Activated naive CD4-positive, alpha-beta T cell treated with anti-CD3 and anti-CD28 coated beads, Interleukin-2, amount 10 ng/mL, durations not matched to agents 7 days and 5 days (primary cell): ENCODE data around the gene FGD4.

ENCODE experiments used
- CTCF ChIA-PET: fragments of 350-600 bp; sonication (Branson Sonifier 250); formaldehyde crosslinking; loops from one replicate; lab custom pipeline; 2021; ENCODE audit warnings: antibody characterized with exemption; lab: Charles Lee
- DNase-seq: peaks from one replicate; pipeline ENCODE4 v3.0.0-alpha.2; 2020
- H3K27ac Mint-ChIP-seq: one replicate; pipeline ENCODE4 v1.8.0; 2021; ENCODE audit warnings: mild to moderate bottlenecking, moderate library complexity, mixed read lengths
- H3K27me3 Mint-ChIP-seq: one replicate; pipeline ENCODE4 v1.8.0; 2021; ENCODE audit warnings: mild to moderate bottlenecking, mixed read lengths
- H3K36me3 Mint-ChIP-seq: one replicate; pipeline ENCODE4 v1.8.0; 2021; ENCODE audit warnings: mixed read lengths
- H3K4me1 Mint-ChIP-seq: one replicate; pipeline ENCODE4 v1.8.0; 2021; ENCODE audit warnings: mixed read lengths
- H3K4me3 Mint-ChIP-seq: one replicate; pipeline ENCODE4 v1.8.0; 2021; ENCODE audit warnings: mild to moderate bottlenecking, moderate library complexity, mixed read lengths
- H3K9me3 Mint-ChIP-seq: one replicate; pipeline ENCODE4 v1.8.0; 2021; ENCODE audit warnings: mixed read lengths

The FGD4 gene

DNA sequence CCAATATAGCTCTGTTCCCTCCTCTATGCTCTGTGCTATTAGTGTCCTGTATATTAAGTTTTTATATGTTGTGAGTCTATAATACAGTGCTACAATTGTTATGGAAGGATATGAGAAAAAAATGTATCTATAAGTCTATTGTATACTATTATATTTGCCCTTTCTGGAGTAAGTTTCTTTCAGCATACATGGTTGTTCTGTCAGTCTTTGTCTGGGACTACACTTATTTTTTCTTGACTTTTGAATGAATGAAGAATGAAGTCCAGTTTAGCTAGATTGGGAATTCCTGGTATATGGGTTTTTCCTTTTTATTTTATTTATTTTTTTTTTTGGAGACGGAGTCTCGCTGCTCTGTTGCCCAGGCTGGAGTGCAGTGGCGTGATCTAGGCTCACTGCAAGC, 203.7 kb downstream of the FGD4 start:
- H3K27me3 Mint-ChIP-seq: no peaks in the 10 kb centered on the region
- H3K9me3 Mint-ChIP-seq: no peaks in the 10 kb centered on the region
- H3K27ac Mint-ChIP-seq: no peak overlapping the region
- no peak overlapping the region for H3K4me3 Mint-ChIP-seq
- no peak for DNase-seq
- H3K4me1 Mint-ChIP-seq: peaks cover 21% of the 10 kb centered on the region
- CTCF ChIA-PET: interaction anchor here (0.9 to 1.0 kb wide), 2 partner anchors 54 to 152 kb away, joined by 3 read pairs; partner anchors contain the start of gene YARS2
- no peaks in the 10 kb centered on the region for H3K36me3 Mint-ChIP-seq

DNA sequence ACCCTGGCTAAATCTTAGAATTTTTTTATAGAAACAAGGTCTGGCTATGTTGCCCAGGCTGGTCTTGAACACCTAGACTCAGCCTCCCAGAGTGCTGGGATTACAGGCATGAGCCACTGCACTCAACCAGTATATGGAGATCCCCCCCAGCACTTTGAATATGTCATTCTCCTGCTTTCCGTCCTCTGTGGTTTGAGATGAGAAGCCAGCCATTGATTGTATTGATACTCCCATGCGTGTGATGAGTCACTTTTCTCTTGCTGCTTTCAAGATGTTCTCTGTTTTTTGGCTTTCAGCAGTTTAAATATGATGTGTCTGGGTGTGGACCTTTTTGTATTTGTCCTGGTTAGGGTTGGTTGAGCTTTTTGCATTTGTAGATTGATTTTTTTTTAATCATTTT, 204.5 kb downstream of the FGD4 start:
- Mint-ChIP-seq H3K27ac (peak overlapping the region; percentile 74), H3K4me1 (peaks cover 21% of the 10 kb centered on the region), H3K36me3 (no peaks in the 10 kb centered on the region), H3K9me3 (no peaks in the 10 kb centered on the region), H3K4me3 (no peak overlapping the region), H3K27me3 (no peaks in the 10 kb centered on the region)
- DNase-seq: peak; percentile 46
- CTCF ChIA-PET: interaction anchor here (0.9 to 1.0 kb wide), 2 partner anchors 54 to 615 kb away, joined by 3 read pairs; no protein-coding TSS in a partner anchor

DNA sequence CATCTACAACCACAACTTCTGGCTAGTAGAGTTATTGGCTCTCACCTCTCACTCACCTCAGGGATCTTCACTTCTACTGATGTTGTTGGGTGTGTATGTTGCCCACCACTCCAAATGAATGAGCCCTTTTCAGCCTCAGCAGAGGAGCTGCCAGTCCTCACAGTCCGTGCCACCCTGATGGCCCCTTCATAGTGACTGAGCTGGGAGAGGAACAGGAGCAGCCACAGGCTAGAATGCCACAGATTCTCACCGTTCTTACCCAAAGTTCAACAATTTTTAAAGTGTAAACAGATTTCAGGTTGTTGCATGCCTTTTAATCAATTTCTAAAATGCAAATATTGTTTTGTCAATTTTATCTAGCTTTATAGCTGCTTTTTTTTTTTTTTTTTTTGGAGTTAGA, 205.2 kb downstream of the FGD4 start:
- H3K36me3 Mint-ChIP-seq: no peaks in the 10 kb centered on the region
- no peaks in the 10 kb centered on the region for H3K9me3 Mint-ChIP-seq
- peaks cover 1% of the 10 kb centered on the region for H3K27me3 Mint-ChIP-seq
- H3K27ac Mint-ChIP-seq: peak overlapping the region; percentile 74
- no peak for DNase-seq
- H3K4me3 Mint-ChIP-seq: no peak overlapping the region
- peaks cover 21% of the 10 kb centered on the region for H3K4me1 Mint-ChIP-seq
- CTCF ChIA-PET: interaction anchor here (0.8 to 0.9 kb wide), 3 partner anchors 53 to 615 kb away, joined by 3 to 4 read pairs (median 3); no protein-coding TSS in a partner anchor

DNA sequence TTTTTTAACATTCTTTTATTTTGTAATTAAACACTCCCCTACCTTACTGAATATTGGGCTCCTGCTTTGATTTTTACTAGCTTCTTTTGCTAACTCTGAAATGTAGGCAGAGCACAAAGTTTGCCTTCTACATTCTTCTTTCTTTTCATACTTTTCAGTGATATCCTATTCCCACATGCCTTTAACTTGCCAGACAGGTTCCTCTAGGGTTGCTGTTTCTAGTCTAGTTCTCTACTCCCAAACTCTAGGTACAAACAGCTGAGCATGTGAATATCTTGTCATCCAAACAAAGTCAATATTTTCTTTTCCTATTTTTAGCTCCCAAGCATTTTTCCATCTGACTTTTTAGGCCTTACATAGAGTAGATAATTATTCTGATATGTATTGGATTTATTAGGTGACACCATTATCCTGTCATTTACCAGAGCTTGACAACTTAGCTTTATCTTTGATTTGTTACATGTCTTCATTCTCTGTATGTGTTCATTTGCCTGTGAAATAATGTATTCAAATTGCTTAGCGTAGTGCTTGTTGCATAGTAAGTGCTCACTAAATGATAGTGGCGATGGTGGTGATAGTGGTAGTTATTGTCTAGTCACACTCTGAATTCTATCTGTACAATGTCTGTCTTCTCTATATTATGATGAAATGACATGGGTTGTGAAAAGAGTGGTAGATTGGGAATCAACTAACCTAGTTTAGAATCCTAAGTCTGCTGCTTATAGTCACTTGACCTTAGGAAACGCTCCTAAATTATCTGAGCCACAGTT, 206.2 kb downstream of the FGD4 start:
- H3K4me3 Mint-ChIP-seq: no peak overlapping the region
- DNase-seq: no peak
- H3K9me3 Mint-ChIP-seq: no peaks in the 10 kb centered on the region
- no peak overlapping the region for H3K27ac Mint-ChIP-seq
- peaks cover 4% of the 10 kb centered on the region for H3K27me3 Mint-ChIP-seq
- CTCF ChIA-PET: interaction anchor here (0.9 kb wide), 2 partner anchors 52 to 54 kb away, joined by 3 to 4 read pairs; no protein-coding TSS in a partner anchor
- no peaks in the 10 kb centered on the region for H3K36me3 Mint-ChIP-seq
- H3K4me1 Mint-ChIP-seq: peaks cover 21% of the 10 kb centered on the region

DNA sequence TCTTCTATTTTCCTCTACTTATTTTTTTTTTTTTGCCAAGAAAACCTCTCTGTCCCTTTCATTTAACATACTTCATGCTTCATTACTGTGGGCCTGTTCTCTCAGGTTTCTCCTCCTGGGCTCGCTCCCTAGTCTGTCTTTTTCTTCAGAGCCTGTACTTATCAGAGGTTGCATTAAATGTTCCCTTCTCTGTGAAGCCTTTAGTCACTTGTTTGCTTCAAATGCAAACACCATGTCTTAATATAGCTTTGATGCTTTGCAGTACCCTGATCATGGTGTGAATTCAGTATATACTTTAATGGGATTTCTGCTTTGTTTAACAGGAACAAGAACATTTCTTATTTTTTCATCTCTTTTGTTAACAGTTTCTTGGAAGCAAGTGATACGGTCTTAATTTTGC, 207.1 kb downstream of the FGD4 start:
- Mint-ChIP-seq H3K27me3 (peaks cover 7% of the 10 kb centered on the region), H3K4me1 (peaks cover 21% of the 10 kb centered on the region), H3K36me3 (no peaks in the 10 kb centered on the region), H3K4me3 (no peak overlapping the region), H3K9me3 (no peaks in the 10 kb centered on the region), H3K27ac (no peak overlapping the region)
- no peak for DNase-seq
- CTCF ChIA-PET: interaction anchor here (0.9 kb wide), 1 partner anchor 53 kb away, joined by 3 read pairs; no protein-coding TSS in a partner anchor

DNA sequence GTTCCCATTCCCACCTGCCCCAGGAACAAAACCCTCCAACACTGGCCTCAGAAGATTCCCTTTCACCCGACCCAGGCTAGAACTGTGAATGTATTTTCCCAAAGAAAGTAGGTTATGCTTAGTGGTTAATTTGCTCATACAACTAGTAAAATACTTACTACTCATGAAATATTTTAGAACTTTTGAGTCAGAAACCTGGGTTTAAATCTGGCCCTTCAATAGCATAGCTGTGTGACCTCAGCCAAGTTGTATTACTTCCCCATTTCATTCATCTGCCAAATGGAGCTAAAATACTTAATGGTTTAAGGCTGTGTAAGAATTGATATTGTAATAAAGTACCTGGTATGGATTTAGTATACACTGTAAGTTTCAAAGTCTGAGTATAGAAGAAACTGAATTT, 210.6 kb downstream of the FGD4 start:
- no peaks in the 10 kb centered on the region for H3K9me3 Mint-ChIP-seq
- no peak overlapping the region for H3K27ac Mint-ChIP-seq
- H3K36me3 Mint-ChIP-seq: no peaks in the 10 kb centered on the region
- H3K4me1 Mint-ChIP-seq: peaks cover 3% of the 10 kb centered on the region
- DNase-seq: no peak
- H3K4me3 Mint-ChIP-seq: no peak overlapping the region
- CTCF ChIA-PET: no interaction called here
- H3K27me3 Mint-ChIP-seq: peaks cover 20% of the 10 kb centered on the region

DNA sequence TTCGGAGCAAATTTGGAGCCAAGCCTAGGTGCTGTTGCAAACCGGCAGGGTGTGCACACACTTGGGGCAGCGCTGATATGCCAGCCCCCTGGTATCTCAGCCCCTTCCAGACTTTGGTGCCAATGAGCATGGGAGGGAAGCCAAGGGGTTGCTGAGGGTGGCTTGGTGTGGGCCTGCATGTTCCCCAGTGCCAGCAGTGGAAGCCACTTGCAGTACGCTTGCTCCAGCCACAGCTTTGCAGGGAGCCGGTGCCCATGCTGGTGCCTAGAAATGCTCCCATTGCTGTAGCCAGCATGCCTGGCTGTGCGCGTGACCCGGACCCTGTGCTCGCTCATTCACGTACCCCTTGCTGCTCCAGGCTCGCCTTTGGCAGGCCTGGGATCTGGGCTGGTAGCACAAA, 212.6 kb downstream of the FGD4 start:
- Mint-ChIP-seq H3K27ac (no peak overlapping the region), H3K27me3 (peaks cover 30% of the 10 kb centered on the region), H3K4me3 (no peak overlapping the region), H3K4me1 (no peaks in the 10 kb centered on the region), H3K36me3 (no peaks in the 10 kb centered on the region), H3K9me3 (no peaks in the 10 kb centered on the region)
- CTCF ChIA-PET: no interaction called here
- no peak for DNase-seq

DNA sequence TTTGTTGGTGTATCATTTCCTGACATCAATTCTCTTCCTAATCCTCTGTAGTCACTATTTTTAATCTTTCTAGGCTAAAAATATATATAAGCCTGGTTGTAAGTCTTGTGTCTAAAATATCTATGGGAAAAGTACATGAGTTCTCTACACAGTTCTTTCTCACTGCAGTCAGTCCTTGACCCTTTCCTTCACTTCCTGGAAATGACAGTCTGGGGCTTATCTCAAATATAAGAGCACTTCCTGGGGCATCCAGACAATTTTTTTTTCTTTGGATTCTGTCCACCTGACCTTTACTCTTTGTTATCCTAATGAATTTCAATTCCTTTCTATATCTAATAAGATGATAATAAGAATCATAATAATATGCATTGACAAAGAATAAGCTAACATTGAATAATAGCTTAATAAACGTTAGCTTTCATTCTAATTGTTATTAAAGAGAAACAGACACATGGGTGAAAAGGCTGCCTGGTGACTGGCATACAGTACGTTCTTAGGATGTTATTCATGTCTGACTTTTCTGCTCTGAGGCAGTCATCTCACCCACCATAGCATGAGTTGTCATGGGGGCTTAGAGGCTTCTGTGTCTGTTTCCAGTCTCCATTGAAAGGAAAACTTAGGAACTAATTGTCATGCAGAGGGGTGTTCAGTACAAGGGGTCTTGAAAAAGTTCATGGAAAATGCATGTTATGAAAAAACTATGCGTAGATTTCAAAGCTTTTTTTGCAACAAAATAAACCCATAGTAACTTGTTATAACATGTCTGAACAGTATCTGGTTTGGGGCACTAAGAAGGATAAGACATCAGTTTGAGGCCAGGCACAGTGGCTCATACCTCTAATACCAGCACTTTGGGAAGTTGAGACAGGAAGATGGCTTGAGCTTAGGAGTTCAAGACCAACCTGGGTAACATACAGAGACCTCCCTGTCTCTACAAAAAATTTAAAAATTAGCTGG, 213.6 kb downstream of the FGD4 start:
- Mint-ChIP-seq H3K9me3 (no peaks in the 10 kb centered on the region), H3K27me3 (peaks cover 30% of the 10 kb centered on the region), H3K36me3 (no peaks in the 10 kb centered on the region), H3K27ac (no peak overlapping the region), H3K4me1 (no peaks in the 10 kb centered on the region), H3K4me3 (no peak overlapping the region)
- DNase-seq: no peak
- CTCF ChIA-PET: no interaction called here

DNA sequence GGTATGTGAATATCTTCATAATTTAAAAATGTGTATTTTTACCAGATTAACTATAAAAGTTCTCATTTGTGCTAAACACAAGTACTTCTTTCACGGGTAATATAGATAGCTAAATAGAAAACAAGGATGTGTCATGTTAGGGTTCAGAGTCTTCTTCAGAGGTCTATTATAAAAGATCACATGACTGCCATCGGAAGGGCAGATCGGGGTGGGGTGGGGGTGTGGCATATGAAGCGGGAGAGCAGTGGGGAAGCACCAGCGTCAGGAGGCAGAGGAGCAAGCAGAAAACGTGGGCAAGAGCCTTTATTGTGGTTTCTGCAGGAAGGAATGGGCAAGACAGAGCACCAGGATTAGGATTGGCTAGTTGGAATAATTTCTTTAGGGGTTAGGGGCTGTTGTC, 216.1 kb downstream of the FGD4 start:
- H3K9me3 Mint-ChIP-seq: no peaks in the 10 kb centered on the region
- H3K4me1 Mint-ChIP-seq: no peaks in the 10 kb centered on the region
- H3K27me3 Mint-ChIP-seq: peaks cover 25% of the 10 kb centered on the region
- H3K36me3 Mint-ChIP-seq: no peaks in the 10 kb centered on the region
- no peak overlapping the region for H3K27ac Mint-ChIP-seq
- H3K4me3 Mint-ChIP-seq: no peak overlapping the region
- CTCF ChIA-PET: no interaction called here
- no peak for DNase-seq

DNA sequence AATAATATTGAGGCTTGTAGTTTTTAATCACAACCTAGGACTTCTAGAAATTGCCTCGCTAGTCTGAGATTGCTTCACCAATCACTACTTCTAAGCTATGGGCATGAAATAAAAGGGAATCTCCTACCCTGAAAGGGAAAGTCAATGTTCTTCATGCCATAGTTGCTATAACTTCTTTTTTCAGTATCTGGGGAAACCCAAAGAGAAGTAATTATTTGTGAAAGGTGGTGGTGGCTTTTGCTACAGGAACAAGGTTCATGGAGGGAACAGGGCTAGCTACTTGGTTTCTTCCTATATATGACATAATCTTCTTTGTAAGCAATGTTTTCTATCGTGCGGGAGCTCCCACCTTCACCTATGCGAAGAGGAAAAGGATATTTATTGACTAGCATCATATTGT, 218.2 kb downstream of the FGD4 start:
- no peaks in the 10 kb centered on the region for H3K4me1 Mint-ChIP-seq
- H3K27ac Mint-ChIP-seq: no peak overlapping the region
- DNase-seq: no peak
- H3K9me3 Mint-ChIP-seq: no peaks in the 10 kb centered on the region
- H3K4me3 Mint-ChIP-seq: no peak overlapping the region
- peaks cover 18% of the 10 kb centered on the region for H3K27me3 Mint-ChIP-seq
- CTCF ChIA-PET: no interaction called here
- no peaks in the 10 kb centered on the region for H3K36me3 Mint-ChIP-seq

DNA sequence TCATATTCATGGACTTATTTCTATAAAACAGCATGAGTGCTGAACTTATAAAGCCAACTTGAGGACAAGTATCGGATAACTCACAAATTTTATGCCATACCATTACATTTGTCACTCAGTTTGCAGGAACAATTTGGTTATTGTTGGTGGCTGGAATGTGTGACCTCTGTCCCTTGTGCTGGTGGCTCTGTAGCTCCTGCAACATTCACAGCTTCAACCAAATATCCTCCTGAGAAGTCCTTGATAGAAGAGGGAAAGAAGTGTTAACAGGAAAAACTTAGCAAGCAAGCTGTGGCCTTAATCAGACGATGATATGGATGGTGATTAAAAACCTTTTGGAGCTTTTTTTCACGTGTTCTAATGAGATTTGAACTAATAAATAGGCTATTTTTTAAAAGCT, 218.8 kb downstream of the FGD4 start:
- Mint-ChIP-seq H3K4me1 (no peaks in the 10 kb centered on the region), H3K36me3 (no peaks in the 10 kb centered on the region), H3K27ac (no peak overlapping the region), H3K4me3 (no peak overlapping the region), H3K27me3 (peaks cover 17% of the 10 kb centered on the region), H3K9me3 (no peaks in the 10 kb centered on the region)
- DNase-seq: no peak
- CTCF ChIA-PET: no interaction called here

DNA sequence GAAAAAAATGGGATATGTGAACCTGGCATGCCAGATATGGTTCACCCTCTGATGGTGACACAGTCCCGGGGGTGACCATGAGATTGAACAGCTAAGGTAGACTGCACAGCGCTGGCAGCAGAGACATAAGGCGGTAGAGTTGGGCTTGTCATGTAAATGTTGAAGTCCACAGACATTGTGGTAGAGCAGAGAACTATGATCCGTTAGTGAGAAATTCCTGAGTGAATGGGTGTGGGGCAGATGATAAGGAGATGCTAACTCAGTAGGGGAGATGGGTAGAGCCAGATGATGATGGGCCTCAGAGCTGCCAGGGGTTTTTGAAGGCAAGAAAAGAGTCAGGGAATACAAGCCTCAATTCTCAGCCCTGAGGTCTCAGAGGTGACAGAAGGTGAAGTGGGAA, 228.6 kb downstream of the FGD4 start:
- no peaks in the 10 kb centered on the region for H3K36me3 Mint-ChIP-seq
- no peaks in the 10 kb centered on the region for H3K9me3 Mint-ChIP-seq
- H3K4me3 Mint-ChIP-seq: no peak overlapping the region
- no peaks in the 10 kb centered on the region for H3K4me1 Mint-ChIP-seq
- H3K27me3 Mint-ChIP-seq: no peaks in the 10 kb centered on the region
- H3K27ac Mint-ChIP-seq: no peak overlapping the region
- no peak for DNase-seq
- CTCF ChIA-PET: no interaction called here

DNA sequence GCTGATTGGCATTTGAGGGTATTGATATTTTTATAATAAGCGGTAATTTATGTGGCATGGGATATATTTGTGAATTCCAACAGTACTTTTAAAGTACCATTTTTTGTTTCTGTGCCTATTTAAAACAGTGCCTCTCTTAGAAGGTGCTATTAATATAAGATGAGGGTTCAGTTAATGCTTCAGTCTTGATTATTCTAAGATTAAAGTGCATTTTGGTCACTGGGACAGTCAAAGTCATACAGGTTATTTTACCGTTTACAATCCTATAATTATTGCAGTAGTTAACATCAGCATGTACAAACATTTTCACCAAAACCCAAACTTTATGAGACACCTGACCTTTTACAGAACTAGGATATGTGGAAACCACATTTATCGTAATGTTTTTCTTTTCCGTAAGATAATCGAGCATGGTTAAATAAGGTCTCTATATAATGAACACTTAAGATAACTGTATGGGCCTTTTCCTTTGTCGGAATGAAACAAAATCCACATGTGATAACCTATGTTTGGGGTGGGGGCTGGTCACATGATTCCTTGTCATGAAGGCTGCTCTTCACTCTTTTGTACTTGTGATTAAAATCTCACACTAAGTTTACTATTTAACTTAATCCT, 242.0 kb downstream of the FGD4 start:
- H3K4me3 Mint-ChIP-seq: no peak overlapping the region
- H3K36me3 Mint-ChIP-seq: no peaks in the 10 kb centered on the region
- CTCF ChIA-PET: no interaction called here
- H3K9me3 Mint-ChIP-seq: no peaks in the 10 kb centered on the region
- H3K4me1 Mint-ChIP-seq: no peaks in the 10 kb centered on the region
- no peak overlapping the region for H3K27ac Mint-ChIP-seq
- no peak for DNase-seq
- H3K27me3 Mint-ChIP-seq: no peaks in the 10 kb centered on the region

DNA sequence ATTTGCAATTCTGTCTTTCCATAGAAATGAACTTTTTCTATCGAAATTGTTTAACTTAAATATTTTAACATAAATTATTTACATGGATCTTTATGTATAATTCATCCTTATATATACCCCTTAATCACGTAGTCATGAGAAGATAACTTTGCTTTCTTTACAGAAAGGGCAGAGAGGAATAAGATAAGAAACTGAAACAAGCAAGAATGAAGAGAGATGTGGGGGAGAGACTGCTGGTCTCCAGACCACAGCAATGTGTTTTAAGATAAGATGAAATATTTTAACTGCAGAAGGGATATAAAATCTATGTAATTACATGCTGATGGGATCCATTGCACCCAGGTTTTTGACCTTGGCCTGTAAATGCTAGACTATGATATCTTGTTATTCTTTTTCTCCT, 245.1 kb downstream of the FGD4 start:
- H3K9me3 Mint-ChIP-seq: no peaks in the 10 kb centered on the region
- no peaks in the 10 kb centered on the region for H3K27me3 Mint-ChIP-seq
- no peak overlapping the region for H3K4me3 Mint-ChIP-seq

More for the DNA sequence above, 245.1 kb downstream of the FGD4 start:
- CTCF ChIA-PET: no interaction called here
- H3K36me3 Mint-ChIP-seq: no peaks in the 10 kb centered on the region
- DNase-seq: no peak
- H3K27ac Mint-ChIP-seq: no peak overlapping the region
- H3K4me1 Mint-ChIP-seq: no peaks in the 10 kb centered on the region
